Measurements from ENCODE around the gene BEST3.
A peak's percentile ranks its signal among the peaks of the same experiment; 100 is the strongest.
"Not testable (repeated sequence)": the region's sequence is repeated elsewhere in the genome, so short reads cannot be mapped to it uniquely, and the experiment has no call there.

The BEST3 gene

GRCh38 chr12:69648476-69648875 is 50.6 kb downstream of the BEST3 start:
- no peak for DNase-seq (ENCODE audit: low spot score)

GRCh38 chr12:69647178-69647577 is 51.9 kb downstream of the BEST3 start:
- DNase-seq (ENCODE audit: low spot score), result no peak

GRCh38 chr12:69645031-69645430 is 54.1 kb downstream of the BEST3 start:
- DNase-seq (ENCODE audit: low spot score), result no peak

- no peak for DNase-seq (ENCODE audit: low spot score)
Observed at GRCh38 chr12:69644511-69644910, 54.6 kb downstream of the BEST3 start.

- DNase-seq (ENCODE audit: low spot score), result no peak
Observed at GRCh38 chr12:69642531-69642930, 56.6 kb downstream of the BEST3 start.

- no peak for DNase-seq (ENCODE audit: low spot score)
Observed at GRCh38 chr12:69641546-69641945, 57.6 kb downstream of the BEST3 start.

GRCh38 chr12:69639400-69640016 is 59.6 kb downstream of the BEST3 start:
- peak; percentile 76 for DNase-seq (ENCODE audit: low spot score)

GRCh38 chr12:69633061-69633460 is 66.0 kb downstream of the BEST3 start:
- DNase-seq (ENCODE audit: low spot score), result no peak

- no peak for DNase-seq (ENCODE audit: low spot score)
Observed at GRCh38 chr12:69630191-69630590, 68.9 kb downstream of the BEST3 start.

- no peak for DNase-seq (ENCODE audit: low spot score)
Observed at GRCh38 chr12:69627501-69627900, 71.6 kb downstream of the BEST3 start.

GRCh38 chr12:69623970-69624369 is 75.1 kb downstream of the BEST3 start:
- peak; percentile 8 for DNase-seq (ENCODE audit: low spot score)

GRCh38 chr12:69621551-69621950 is 77.6 kb downstream of the BEST3 start:
- DNase-seq (ENCODE audit: low spot score), result no peak

- no peak for DNase-seq (ENCODE audit: low spot score)
Observed at GRCh38 chr12:69620921-69621320, 78.2 kb downstream of the BEST3 start.

- no peak for DNase-seq (ENCODE audit: low spot score)
Observed at GRCh38 chr12:69620077-69620476, 79.0 kb downstream of the BEST3 start.

- DNase-seq (ENCODE audit: low spot score), result no peak
Observed at GRCh38 chr12:69619050-69619449, 80.1 kb downstream of the BEST3 start.

GRCh38 chr12:69616025-69616424 is 83.1 kb downstream of the BEST3 start:
- DNase-seq (ENCODE audit: low spot score), result no peak

- no peak for DNase-seq (ENCODE audit: low spot score)
Observed at GRCh38 chr12:69613351-69613750, 85.8 kb downstream of the BEST3 start.

- no peak for DNase-seq (ENCODE audit: low spot score)
Observed at GRCh38 chr12:69610729-69611128, 88.4 kb downstream of the BEST3 start, which contains the start of gene LRRC10. LRRC10 (minus strand) TSS chr12:69610907; CDS start chr12:69610838, 69 bp downstream.

GRCh38 chr12:69610126-69610525 is 89.0 kb downstream of the BEST3 start:
- no peak for DNase-seq (ENCODE audit: low spot score)

GRCh38 chr12:69608114-69608513 is 91.0 kb downstream of the BEST3 start:
- DNase-seq (ENCODE audit: low spot score), result no peak

- not testable (repeated sequence) for DNase-seq (ENCODE audit: low spot score)
Observed at GRCh38 chr12:69604275-69604674, 94.8 kb downstream of the BEST3 start.

Data from COLO829 (cell line).